ENCODE results near the gene RBAK.
"Not testable (repeated sequence)": the region's sequence is repeated elsewhere in the genome, so short reads cannot be mapped to it uniquely, and the experiment has no call there.

RBAK gene

GRCh38 chr7:5043661-5044060 lies 2.0 kb upstream of the RBAK start:
- in situ Hi-C loops (cut with HindIII; ENCODE audit: low pct_ligation_motif_present, low pct_unique_long_range_greater_than_20kb, low sequenced_read_pairs): no loop called here

GRCh38 chr7:5046397-5046732 lies 705 bp downstream of the RBAK start:
- in situ Hi-C loops (cut with HindIII; ENCODE audit: low pct_ligation_motif_present, low pct_unique_long_range_greater_than_20kb, low sequenced_read_pairs): not testable (repeated sequence)
- DNase-seq: peak; percentile 20

More at GRCh38 chr7:5043661-5044060, 2.0 kb upstream of the RBAK start:
- no peak for DNase-seq

- in situ Hi-C loops (cut with HindIII; ENCODE audit: low pct_ligation_motif_present, low pct_unique_long_range_greater_than_20kb, low sequenced_read_pairs); DNase-seq: not testable (repeated sequence)
Observed at GRCh38 chr7:5047127-5047526, 1.5 kb downstream of the RBAK start.

- in situ Hi-C loops (cut with HindIII; ENCODE audit: low pct_ligation_motif_present, low pct_unique_long_range_greater_than_20kb, low sequenced_read_pairs): no loop called here
- DNase-seq: no peak
Observed at GRCh38 chr7:5050676-5051075, 5.0 kb downstream of the RBAK start.

- in situ Hi-C loops (cut with HindIII; ENCODE audit: low pct_ligation_motif_present, low pct_unique_long_range_greater_than_20kb, low sequenced_read_pairs); DNase-seq: not testable (repeated sequence)
Observed at GRCh38 chr7:5051731-5052130, 6.1 kb downstream of the RBAK start.

GRCh38 chr7:5053175-5053574 lies 7.5 kb downstream of the RBAK start:
- DNase-seq: no peak
- in situ Hi-C loops (cut with HindIII; ENCODE audit: low pct_ligation_motif_present, low pct_unique_long_range_greater_than_20kb, low sequenced_read_pairs): no loop called here

GRCh38 chr7:5063698-5064097 lies 18.0 kb downstream of the RBAK start:
- in situ Hi-C loops (cut with HindIII; ENCODE audit: low pct_ligation_motif_present, low pct_unique_long_range_greater_than_20kb, low sequenced_read_pairs): no loop called here
- DNase-seq: no peak

- peak; percentile 40 for DNase-seq
- in situ Hi-C loops (cut with HindIII; ENCODE audit: low pct_ligation_motif_present, low pct_unique_long_range_greater_than_20kb, low sequenced_read_pairs): no loop called here
Observed at GRCh38 chr7:5064391-5065106, 18.9 kb downstream of the RBAK start.

GRCh38 chr7:5065107-5065407 lies 19.4 kb downstream of the RBAK start:
- DNase-seq: no peak
- in situ Hi-C loops (cut with HindIII; ENCODE audit: low pct_ligation_motif_present, low pct_unique_long_range_greater_than_20kb, low sequenced_read_pairs): no loop called here

- in situ Hi-C loops (cut with HindIII; ENCODE audit: low pct_ligation_motif_present, low pct_unique_long_range_greater_than_20kb, low sequenced_read_pairs): no loop called here
- DNase-seq: no peak
Observed at GRCh38 chr7:5068521-5068920, 22.9 kb downstream of the RBAK start.

- in situ Hi-C loops (cut with HindIII; ENCODE audit: low pct_ligation_motif_present, low pct_unique_long_range_greater_than_20kb, low sequenced_read_pairs): no loop called here
- DNase-seq: no peak
Observed at GRCh38 chr7:5070206-5070605, 24.5 kb downstream of the RBAK start.

GRCh38 chr7:5075187-5075586 lies 29.5 kb downstream of the RBAK start:
- DNase-seq; in situ Hi-C loops (cut with HindIII; ENCODE audit: low pct_ligation_motif_present, low pct_unique_long_range_greater_than_20kb, low sequenced_read_pairs): not testable (repeated sequence)

GRCh38 chr7:5077740-5078139 lies 32.1 kb downstream of the RBAK start:
- DNase-seq: no peak
- in situ Hi-C loops (cut with HindIII; ENCODE audit: low pct_ligation_motif_present, low pct_unique_long_range_greater_than_20kb, low sequenced_read_pairs): no loop called here

- no peak for DNase-seq
- in situ Hi-C loops (cut with HindIII; ENCODE audit: low pct_ligation_motif_present, low pct_unique_long_range_greater_than_20kb, low sequenced_read_pairs): no loop called here
Observed at GRCh38 chr7:5082806-5083205, 37.1 kb downstream of the RBAK start.

GRCh38 chr7:5083311-5083711 lies 37.7 kb downstream of the RBAK start:
- in situ Hi-C loops (cut with HindIII; ENCODE audit: low pct_ligation_motif_present, low pct_unique_long_range_greater_than_20kb, low sequenced_read_pairs): no loop called here
- DNase-seq: no peak

GRCh38 chr7:5086256-5086655 lies 40.6 kb downstream of the RBAK start:
- in situ Hi-C loops (cut with HindIII; ENCODE audit: low pct_ligation_motif_present, low pct_unique_long_range_greater_than_20kb, low sequenced_read_pairs): no loop called here
- DNase-seq: no peak

GRCh38 chr7:5088228-5088833 lies 42.7 kb downstream of the RBAK start:
- DNase-seq; in situ Hi-C loops (cut with HindIII; ENCODE audit: low pct_ligation_motif_present, low pct_unique_long_range_greater_than_20kb, low sequenced_read_pairs): not testable (repeated sequence)

- DNase-seq: no peak
- in situ Hi-C loops (cut with HindIII; ENCODE audit: low pct_ligation_motif_present, low pct_unique_long_range_greater_than_20kb, low sequenced_read_pairs): no loop called here
Observed at GRCh38 chr7:5088906-5089305, 43.2 kb downstream of the RBAK start.

- in situ Hi-C loops (cut with HindIII; ENCODE audit: low pct_ligation_motif_present, low pct_unique_long_range_greater_than_20kb, low sequenced_read_pairs): no loop called here
- DNase-seq: no peak
Observed at GRCh38 chr7:5093948-5094347, 48.3 kb downstream of the RBAK start.

GRCh38 chr7:5094641-5095040 lies 49.0 kb downstream of the RBAK start:
- peak; percentile 27 for DNase-seq

More at GRCh38 chr7:5094641-5095040, 49.0 kb downstream of the RBAK start:
- in situ Hi-C loops (cut with HindIII; ENCODE audit: low pct_ligation_motif_present, low pct_unique_long_range_greater_than_20kb, low sequenced_read_pairs): no loop called here
